Measurements from ENCODE around the gene ABCE1.
A peak's percentile ranks its signal among the peaks of the same experiment; 100 is the strongest.

Gene ABCE1

DNA sequence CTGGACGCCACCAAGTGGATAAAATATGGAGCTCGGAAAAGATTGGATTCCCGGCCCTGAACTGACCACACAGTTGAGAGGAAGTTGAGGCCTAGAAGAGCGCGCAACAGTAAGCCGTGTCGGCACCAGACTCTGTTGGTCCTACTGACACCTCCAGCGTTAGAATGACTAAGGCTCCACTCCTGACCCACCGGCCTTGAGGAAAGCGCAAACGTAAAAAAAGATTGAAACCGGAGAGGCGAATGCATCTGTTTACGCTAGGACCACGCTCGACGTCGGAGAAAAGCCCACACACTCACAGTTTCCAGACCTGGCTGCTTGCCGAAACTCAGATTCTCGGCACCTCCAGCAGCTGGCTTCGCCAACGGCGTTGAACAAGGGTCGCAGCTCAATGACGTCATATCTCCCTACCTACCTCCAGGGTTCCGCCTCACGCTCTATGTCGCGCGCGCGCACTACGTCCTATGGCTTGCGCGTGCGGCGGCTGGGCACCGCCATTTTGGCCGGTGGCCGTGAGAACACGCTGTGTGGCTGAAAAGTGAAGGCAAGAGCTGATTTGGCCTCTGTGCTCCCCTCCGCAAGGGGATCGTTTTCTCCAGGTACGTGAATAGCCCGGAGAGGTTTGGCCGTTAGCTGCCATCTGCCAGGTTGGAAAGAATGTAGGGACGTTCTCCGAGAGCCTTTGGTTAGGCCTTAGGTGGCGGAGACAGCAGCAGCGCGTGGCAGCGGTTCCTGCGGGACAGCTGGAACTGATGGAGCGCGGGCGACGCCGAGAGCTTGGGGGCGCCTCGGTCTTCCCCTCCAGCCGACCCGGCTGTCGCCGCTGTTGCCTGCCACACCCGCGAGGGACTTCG lies at the start of gene ABCE1, which contains the start of gene ANAPC10:
Gene ABCE1 (plus strand): TSS at position 491 of the 854 bp plus-strand sequence. CDS start 6,102 bp downstream, outside the sequence.
Gene ANAPC10 (minus strand): TSS at position 376 of the 854 bp plus-strand sequence. CDS start 2,097 bp downstream, outside the sequence.
- DNase-seq: peak; percentile 84

DNA sequence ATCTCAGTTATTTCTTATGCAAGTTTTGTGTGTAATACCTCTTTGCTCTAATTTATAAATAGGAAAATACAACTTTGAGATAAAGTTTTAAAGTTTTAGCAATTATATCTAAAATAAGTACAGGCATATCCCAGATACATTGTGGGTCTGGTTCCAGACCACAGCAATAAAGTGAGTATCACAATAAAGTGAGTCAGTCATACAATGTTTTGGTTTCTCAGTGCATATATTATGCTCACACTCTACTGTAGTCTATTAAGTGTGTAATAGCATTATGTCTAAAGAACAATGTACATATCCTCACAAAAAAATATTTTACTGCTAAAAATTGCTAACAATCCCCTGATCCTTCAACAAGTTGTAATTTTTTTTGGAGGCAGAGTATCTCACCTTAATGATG lies 49.3 kb upstream of the ABCE1 start:
- no peak for DNase-seq

DNA sequence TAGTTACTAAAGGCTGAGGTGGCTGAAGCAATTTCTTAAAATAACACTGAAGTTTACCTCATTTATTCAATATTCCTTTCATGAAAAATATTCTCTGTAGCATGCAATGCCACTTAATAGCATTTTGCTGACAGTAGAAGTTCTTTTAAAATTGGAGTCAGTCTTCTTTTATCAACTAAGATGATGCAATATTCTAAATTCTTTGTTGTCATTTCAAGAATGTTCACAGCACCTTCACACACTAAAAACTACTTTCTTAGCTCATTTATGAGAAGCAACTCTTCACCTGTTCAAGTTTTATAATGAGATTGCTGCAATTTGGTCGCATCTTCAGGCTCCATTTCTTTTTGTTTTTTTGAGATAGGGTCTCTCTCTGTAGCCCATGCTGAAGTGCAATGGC lies 48.9 kb upstream of the ABCE1 start:
- no peak for DNase-seq

DNA sequence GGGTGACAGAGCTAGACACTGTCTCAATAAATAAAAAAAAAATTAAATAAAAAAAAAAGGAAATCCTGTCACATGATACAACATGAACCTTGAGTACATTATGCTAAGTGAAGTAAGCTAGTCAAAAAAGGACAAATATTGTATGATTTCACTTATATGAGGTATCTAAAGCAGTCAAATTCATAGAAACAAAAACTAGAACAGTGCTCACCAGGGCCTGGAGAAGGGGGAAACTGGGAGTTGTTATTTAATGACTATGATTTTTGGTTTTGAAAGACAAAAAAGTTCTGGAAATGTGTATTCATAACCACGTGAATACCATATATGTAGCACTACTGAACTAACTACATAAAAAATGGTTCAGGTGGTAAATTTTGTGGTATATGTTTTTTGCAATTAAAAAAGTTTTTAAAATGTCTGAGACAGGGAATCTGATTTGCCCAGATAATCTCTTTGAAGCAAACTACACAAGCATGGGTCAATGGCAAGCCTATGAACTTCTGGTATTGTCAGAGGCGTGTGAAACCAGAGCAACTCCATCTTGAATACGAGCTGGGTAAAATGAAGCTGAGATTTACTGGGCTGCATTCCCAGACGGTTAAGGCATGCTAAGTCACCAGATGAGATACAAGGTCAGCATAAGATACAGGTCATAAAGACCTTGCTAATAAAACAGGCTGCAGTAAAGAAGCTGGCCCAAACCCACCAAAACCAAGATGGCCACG lies 42.4 kb upstream of the ABCE1 start:
- no peak for DNase-seq

DNA sequence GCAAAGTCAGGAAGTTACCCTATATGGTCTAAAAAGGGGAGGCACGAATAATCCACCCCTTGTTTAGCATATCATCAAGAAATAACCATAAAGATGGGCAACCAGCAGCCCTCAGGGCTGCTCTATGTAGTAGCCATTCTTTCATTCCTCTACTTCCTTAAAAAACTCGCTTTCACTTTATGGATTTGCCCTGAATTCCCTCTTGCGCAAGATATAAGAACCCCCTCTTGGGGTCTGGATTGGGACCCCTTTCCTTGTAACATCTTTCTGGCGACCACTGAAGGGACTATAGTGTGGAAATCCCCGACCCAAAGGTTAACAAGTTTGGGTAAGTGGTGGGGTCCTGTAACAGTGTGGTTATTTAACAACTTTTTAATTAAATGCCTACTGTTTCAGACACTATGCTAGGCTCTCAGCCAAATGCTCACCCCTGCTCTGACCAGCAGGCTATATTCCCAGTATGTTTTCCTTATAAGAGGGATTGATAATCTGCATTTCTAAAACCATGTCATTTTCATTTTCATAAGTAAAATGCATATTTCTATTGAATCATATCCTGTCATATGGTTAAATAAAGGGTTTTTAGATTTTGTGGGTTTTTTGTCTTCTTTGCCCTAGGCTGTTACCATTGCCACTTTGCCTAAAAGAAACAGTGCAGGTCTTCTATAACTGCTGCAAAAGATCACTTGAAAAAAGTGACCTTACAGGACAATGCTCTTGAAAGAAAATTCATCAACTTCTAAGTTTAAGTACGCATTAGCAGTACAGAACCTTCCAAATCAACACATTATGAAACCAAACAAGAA lies 41.6 kb upstream of the ABCE1 start:
- no peak for DNase-seq

DNA sequence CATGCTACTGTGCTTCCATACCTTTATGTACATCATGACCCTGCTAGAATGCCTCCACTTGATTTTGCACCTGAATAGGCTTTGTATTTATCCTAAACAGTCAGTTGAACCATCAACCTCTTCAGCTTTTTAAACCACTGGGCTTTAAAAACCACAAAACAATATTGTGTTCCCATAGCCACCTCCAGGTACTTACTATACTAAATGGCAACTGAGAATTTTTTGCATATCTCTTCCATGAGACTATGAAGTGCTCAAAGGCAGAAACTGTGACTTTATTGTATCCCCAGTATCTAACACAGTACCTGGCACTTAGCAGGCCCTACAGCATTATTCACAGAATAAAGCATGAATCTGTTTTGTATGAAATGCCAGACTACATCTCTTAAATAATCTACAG lies 39.9 kb upstream of the ABCE1 start:
- no peak for DNase-seq

DNA sequence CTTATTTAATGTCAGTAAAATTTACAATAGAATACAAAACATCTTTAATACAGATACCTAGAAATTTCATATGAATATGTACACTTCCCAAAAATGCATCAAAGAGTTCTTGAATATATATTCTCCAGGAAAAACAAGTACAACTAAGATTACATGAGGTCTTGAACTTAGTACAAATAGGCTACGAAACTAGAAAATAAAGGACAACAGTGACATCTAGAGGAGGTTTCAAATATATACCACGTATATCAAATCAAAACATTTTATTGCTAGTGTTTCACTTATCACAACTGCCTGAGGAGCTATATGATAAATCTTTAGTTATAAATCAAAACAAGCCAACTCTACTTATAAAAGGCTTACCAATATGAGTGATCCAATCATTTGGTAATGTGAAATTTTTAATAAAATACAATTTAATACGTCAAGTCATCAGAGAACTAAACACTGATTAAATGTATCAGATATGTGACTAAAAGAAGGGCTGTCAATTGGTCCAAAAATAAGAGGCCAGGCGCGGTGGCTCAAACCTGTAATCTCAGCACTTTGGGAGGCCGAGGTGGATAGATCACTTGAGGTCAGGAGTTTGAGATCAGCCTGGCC lies 36.7 kb upstream of the ABCE1 start:
- DNase-seq: peak; percentile 68

DNA sequence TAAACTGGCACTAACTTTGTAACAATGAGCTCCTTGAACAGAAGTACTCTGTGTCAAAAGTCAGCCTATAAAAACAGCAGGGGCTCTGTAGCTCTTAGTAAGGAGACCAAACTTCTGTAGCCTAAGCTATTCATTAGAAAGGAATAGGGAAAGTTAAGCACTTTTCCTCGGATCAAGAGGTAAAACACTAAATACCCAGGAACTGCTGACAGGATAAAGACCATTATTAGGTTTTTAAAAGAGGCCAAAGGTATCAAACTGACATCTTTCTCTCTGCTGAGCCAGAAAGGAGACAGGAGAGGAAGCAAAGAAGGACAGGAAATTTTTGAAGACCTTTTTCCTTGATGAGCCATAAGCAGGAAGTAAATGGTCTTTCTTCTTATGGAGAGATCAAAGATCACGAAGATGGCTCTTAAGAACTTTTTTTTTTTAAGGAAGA lies 32.0 kb upstream of the ABCE1 start:
- DNase-seq: no peak

DNA sequence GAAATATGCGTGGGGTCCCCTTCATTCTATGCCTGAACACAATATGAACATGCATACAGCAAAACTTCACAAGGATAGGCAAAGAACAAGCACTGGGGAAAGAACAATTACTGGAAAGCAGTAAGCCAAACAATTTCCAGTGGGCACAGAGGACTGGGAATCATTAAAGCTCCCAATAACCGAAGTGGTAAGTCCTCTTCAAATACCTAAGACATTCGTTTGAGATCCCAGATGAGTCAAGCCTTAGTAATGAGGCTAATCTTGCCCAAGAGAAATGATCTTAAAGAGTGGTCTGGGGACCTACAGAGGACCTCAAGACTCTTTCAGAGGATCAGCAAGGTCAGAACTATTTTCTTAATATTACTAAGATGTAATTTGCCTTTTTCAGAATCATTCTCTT lies 28.8 kb upstream of the ABCE1 start:
- no peak for DNase-seq

DNA sequence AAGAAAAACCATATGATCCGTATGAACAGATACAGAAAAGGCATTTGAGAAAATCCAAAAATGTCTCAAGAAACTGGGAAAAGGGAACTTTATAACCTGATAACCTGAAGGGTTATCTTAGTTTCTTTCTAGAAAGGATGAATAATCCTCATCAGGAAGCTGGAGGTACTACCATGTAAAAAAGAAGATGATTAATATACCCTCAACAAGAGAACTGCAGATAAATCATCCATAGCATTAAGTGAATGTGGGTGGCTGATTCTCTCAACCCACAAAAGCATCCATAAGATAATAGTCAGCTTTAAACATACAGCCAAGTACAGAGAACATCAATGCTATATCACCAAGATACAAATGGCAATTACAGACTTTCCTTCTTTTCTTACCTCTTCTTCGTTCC lies 26.6 kb upstream of the ABCE1 start:
- no peak for DNase-seq

DNA sequence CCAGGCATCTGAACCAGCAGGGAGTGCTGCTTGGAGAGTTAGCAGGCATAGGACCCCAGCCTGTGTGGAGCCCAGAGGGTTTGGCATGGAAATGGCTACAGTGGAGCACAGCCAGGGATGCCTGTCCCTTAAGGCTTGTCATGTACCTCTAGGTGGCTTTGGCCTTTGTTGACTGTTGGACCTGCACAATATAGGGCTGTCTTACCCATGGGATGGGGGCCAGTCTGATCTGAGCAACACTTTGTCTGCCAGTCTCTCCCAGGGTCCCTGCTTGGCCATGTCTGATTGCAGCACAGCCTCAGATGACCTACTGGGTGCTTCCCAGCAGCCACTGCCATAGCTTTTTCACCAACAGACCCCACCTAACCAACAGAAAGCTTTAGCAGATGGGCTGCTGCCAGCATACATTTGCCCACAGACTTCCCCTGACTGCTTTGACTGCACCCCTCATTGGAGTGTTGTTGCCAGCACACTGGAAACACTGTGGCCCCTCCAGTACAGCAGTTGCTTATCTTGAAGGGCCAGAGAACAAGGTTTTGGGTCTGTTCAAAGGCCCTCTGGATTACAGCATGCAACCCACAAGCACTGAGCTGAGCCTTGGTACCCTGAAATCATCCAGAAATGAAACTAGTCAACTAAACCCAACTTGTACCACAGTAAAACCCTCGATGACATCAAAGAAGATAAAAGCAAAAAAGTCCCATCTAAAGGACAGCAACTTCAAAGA lies 22.2 kb upstream of the ABCE1 start:
- no peak for DNase-seq

DNA sequence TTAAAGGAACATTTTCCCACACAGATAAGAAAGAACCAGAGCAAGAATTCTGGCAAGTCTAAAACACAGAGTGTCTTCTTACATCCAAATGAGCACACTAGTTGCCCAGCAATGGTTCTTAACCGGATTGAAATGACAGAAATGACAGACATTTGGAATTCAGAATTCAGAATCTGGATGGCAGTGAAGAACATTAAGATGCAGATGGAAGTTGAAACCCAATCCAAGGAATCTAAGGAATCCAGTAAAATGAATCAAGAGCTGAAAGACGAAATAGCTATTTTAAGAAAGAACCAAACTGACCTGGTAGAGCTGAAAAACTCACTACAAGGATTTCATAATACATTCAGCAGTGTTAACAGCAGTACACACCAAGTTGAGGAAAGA lies 21.6 kb upstream of the ABCE1 start:
- no peak for DNase-seq

DNA sequence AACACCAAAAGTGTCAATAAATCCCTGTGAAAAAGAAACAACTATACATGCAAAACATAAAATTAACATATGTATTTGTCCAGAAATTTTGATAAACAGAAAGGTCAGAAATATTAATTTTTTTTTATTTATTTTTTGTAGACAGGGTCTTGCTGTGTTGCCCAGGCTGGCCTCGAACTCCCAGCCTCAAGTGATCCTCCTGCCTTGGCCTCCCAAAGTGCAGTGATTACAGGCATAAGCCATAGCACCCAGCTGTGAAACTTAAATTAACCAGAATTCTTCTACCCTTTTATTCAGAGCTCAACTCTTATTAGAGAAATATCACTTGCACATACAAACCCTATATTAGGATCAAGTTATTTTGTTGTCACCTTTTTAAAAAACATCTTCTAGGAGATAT lies 16.4 kb upstream of the ABCE1 start:
- no peak for DNase-seq

DNA sequence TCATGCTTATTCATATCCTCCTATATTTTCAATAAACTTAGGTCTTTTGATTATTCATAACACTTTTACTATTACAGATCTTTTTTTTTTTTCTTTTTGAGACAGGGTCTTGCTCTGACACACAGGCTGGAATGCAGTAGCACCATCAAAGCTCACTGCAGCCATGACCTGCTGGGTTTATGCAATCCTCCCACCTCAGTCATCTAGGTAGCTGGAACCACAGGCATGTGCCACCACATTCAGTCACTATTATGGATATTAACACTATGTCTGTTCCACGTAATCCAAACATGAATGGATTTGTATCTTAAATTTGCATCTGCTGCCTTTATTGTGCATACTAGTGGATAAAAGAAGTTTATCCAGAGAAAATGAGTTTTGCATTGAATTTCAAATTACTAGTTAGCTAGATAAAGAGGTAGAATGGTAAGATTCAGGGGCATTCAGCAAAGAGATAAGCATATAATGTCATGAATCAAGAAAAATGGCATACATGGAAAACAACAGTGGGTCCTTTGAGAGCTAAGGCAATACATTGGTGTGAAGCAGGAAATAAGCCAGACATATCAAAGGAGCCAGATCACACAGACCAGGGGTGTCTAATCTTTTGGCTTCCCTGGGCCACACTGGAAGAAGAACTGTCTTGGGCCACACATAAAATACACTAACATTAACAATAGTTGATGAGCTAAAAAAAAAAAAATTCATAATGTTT lies 14.1 kb upstream of the ABCE1 start:
- DNase-seq: no peak

DNA sequence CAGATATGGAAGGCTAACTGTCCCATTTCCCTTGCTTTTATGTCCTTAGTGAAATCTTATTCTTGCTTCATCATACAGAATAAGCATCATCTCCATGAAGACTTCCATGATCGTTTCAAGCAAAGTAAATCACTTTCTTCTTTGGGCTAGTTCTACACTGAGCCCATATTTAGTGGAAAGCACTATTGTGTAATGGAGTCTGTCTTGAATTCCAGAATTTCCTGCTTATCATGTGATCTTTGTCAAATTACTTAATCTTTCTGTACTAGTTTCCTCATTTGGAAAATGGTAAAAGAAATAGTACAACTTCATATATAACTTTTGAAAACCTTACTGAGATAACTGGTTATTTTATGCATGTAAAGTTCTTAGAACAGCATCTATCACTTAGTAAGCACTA lies 7.7 kb upstream of the ABCE1 start:
- DNase-seq: no peak

DNA sequence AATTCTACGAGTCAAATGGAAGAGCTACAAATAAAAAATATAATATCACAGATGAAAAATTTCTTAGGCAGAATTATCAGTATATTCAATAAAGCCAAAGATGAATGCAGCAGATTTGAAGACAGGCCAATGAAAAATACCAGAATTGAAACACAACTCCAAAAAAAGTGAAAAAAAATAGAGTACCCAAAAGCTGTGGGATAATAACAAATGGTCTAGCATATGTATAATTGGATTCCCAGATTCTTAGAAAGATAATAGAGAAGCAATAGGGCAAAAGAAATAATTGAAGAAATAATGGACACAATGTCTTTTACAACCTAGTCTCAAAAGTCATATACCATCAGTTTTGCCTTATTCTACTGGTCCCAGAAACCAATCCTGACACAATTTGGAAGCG lies 4.5 kb upstream of the ABCE1 start:
- no peak for DNase-seq

DNA sequence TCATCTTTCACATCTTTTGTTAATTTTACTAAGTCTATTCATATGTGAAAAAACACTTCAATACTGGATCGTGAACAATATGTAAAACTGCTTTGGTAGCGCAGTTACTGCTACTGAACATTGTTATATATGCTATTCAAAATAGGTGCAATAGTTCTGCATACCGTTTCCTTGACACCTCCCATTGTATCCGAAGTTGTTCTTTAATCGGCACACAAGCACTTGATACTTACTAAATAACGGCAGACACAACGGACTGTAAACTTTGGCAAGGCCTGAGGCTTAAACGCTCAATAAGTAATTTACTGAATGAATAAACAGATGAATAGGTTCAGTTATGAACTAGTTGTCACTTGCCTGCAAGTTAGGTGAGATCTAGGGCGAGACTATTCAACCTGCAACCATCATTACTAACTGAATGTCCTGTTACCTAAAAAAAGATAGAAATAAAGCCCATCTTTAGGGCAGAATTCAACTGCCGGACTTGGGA lies 735 bp upstream of the ABCE1 start:
- DNase-seq: no peak

DNA sequence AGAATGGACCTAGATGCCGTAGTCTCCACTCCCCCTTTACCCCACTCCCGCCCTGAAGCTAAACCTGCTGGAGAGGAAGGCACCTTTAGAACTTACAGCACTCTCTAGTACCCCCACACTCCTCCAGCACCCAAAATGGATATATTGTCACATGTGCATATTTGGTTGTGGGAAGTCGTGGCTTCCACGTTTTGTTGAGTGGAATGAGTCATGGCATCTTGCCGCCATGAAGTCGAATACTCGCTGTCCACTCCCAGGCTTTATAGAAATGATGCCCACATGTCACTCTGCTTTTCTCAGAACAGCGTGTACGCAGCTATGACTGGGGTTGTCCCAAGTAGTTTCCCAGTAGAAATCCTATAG lies 545 bp downstream of the ABCE1 start:
- no peak for DNase-seq

DNA sequence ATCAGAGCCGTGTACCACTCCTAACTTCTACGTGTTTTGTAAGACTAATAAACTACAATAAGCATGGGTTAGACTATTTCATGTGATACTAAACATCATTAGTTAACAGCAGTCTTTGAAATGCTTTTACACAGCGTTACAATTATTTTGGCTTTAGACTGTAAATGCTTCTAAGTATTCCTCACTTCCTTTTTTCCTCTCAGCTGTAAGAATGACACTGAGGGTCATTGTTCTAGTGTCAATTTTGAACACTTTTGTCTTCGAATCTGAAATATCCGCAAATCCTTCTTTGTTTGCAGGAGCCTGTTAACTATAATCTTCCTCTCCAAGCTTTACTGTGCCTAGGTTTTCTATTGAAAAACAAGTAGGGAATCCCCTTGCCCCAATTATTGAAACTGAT lies 1.5 kb downstream of the ABCE1 start:
- DNase-seq: no peak

DNA sequence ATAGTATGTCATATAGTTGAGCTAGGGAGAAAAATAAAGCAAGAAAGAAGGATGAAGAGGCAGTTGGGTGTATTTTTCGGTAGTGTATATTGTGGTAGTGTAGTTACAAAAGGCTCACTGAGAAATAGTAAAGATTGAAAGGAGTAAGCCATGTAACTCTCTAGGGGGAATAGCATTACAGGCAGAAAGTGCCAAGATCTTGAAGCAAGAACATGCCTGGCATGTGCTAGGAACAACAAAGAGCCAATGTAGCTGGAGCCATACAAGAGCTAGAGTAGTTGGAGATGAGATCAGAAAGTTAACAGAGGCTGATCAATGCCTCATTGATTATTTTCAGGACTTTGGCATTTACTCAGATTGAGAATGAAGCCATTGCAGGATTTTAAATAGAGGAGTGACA lies 3.0 kb downstream of the ABCE1 start:
- no peak for DNase-seq

DNA sequence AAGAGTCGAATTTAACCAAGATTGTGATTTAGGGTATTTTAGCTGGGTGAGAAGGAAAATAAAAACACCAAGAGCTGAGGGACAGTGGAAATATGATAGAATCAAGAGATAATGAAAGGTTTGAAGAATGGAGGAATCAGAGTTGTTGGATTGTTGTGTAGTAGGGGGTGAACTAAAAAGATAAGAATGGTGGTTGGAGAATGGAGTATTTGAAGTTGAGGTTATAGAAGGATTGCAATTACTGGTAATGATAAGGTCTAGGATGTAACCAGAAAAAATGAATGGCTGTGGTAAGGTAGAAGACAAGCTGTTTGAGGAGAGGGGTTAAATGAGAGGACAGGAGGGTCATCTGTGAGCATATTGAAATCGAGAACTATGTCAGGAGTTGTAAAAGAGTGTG lies 4.5 kb downstream of the ABCE1 start:
- DNase-seq: no peak

Measured in NCI-H510A treated with DMSO at 0.1 percent for 48 hours (cell line).